Hypothalamus (tissue), 51 donors: ENCODE results near the gene PTPRK.
"Not testable (repeated sequence)": the region's sequence is repeated elsewhere in the genome, so short reads cannot be mapped to it uniquely, and the experiment has no call there.

Experiments used
- DNase-seq, 51 donors: peaks; one replicate each; lab custom pipeline; 2025; lab: John Stamatoyannopoulos, UW

Gene PTPRK

DNA sequence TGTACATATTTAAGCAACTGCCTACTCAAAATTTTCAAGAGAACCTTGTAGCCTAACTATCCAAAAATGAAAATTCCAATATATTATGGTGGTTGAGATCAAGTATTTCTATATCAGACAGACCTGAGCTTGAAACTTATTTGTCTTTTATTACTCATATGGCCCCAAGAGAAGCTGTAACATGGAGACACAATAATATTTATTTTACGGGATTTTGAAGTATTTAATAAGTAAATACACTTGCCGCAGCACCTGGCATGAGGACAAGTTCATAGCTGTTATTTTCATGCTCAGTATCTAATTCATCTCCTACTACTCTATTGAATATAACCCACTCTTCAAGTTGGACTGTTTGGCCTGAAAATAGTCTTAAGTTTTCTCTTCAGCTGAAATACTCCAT, 28.0 kb downstream of the PTPRK start:
- DNase-seq = no peak

DNA sequence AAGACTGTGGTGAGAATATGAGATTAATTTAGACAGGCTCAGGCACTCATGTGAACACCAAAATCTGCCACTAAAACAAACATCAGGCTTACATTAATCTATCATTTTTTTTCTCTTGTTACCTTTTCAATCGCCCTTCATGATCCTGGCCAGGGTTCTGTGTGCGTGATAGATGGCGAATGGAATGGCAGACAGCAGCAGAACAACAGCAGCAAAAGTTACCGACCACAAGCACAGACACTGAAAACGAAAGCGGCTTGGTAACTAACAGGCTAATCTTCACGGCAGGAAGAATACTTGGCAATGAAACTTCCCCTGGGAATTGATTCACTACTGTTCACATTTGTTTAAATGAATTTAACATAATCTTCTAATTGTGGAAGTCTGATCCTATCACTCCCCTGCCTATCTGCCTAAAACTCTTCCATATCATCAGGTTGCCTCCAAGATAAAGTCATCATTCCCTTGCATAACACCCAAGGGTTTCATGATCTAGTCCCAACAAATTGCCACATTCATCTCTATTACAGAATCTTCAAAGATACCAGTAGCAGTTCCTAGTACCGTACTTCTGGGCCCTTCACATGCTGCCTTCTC, 28.7 kb downstream of the PTPRK start:
- DNase-seq = peak in 3 of 51 donors; percentile 29 to 76 (median 43)

DNA sequence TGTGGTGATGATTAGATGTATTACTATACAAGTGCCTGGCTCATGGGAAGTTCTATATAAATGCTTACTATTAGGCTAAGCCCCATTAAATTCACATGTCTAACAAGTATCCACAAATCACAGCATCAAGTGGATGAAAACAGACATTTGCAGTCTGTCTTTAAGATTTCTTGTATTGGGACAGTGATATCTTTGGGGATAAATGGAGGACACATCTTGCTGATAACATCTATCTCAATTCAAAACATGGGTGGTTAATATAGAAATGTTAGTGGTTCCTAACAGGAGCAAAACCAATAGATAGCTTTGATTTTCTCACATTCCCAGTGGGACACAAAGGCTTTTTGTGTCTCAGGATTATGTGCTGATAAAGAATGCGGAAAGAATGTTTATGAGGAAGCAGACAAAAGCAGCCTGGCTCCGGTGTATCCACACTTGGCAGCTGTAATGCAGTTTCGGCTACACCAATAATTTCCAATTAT, 29.3 kb downstream of the PTPRK start:
- DNase-seq = peak in 1 of 51 donors; percentile 51

DNA sequence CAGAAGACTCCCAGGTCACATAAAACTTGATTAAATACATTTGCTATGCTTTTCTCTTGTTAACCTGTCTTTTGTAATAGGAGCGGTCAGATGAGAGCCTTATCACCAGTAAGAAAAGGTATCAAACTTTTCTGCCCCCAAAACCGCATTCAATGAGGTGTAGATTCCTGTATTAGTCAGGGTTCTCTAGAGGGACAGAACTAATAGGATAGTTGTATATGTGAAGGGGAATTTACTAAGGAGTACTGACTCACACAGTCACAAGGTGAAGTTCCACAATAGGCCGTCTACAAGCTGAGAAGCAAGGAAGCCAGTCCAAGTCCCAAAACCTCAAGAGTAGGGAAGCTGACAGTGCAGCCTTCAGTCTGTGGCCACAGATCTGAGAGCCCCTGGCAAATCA, 32.7 kb downstream of the PTPRK start:
- DNase-seq = no peak

DNA sequence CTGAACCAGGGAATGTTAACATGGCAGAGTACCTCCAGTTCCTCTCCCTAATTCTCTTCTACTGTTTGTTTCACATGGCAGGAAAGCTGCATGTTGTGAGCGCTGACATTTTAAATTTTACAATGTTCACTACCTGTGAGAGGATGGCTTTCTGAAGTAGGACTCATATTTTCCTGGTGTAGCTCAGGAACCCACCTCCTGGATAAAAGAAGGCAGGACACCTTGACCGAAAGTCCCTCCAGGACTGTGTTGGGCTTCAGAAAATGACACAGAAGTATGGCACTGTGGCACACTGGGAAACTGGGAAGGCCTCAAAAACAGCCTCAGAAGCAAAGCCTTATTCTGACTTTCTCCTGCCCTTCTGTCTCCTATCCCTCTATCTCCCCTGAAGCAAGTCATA, 33.3 kb downstream of the PTPRK start:
- DNase-seq = no peak

DNA sequence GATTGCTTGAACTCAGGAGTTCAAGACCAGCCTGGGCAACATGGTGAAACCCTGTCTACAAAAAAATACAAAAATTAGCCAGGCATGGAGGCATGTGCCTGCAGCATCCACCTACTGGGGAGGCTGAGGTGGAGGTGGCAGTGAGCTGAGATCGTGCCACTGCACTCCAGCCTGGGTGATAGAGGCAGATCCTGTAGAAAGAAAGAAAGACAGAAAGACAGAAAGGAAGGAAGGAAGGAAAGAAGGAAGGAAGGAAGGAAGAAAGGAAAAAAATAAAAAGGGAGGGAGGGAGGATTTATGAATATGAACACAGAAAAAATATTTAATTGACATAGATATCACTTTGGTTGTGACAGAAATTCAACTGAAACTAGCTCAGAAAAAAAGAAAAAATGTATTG, 33.8 kb downstream of the PTPRK start:
- not testable (repeated sequence) for DNase-seq

DNA sequence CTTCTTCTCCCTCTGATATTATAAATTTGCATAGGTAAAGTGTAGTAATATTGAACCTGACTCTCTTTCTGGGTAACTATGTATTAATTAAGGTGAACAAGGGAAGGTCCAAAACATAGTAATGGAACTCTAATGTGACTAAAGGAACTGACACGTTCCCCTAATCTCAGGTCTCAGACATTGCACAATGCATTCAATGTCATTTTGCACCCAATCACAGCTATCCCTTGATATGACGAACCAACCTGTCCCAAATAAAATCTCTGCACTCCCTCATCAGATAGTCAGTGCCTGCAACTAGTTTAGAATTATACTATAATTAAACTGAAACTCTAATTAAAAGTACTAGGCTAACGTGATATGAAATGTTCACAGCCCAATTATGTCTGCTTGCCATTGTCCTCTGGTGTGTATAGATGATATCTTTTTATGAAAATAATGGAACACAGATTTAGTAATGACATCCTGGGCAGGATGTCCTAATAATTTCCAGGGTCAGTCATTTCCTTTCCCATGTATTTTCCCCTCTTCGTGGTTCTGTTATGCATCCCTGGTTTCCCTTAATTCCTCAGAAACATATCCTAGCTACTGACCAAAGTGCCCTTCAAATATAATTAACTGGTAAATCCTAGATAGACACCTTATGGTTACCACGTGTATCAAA, 36.8 kb downstream of the PTPRK start:
- no peak for DNase-seq

DNA sequence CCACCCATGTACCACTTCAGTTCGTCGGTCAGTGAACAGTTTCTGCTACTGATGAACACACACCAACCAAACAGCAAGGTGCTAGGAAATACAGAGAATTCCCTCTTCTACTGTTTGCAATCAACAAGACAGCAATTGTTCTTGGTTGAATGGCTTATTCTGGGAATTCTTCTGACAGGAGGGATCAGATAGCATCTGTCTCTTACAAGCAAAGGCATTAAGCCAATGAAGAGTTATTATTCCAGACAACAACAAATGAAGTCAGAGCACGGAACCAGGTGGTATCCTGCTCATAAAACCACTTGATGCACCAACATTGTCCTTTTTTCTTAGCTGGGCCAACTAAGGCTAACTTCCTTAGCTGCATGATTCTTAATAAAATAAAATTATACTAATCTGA, 37.8 kb downstream of the PTPRK start:
- DNase-seq = peak in 3 of 51 donors; percentile 38 to 77 (median 70)

DNA sequence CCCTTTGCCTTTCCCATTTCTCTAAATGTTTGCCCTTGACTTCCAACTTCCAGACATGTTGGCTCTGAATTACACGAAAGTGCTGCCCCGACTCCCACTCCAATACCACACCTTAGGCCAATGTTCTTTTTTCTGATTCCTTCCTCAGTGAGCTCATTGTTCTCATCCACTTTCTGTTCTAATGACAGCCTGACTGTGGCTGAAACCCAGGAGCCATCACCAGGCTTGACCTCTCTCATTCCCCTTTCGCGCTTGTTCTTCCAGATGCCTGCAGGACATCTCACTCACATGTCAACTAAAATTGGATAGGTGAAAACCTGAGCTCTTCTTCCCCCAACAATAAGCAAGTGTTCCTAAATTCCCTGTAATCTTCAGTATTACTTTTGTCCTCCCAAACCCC, 40.4 kb downstream of the PTPRK start:
- no peak for DNase-seq

DNA sequence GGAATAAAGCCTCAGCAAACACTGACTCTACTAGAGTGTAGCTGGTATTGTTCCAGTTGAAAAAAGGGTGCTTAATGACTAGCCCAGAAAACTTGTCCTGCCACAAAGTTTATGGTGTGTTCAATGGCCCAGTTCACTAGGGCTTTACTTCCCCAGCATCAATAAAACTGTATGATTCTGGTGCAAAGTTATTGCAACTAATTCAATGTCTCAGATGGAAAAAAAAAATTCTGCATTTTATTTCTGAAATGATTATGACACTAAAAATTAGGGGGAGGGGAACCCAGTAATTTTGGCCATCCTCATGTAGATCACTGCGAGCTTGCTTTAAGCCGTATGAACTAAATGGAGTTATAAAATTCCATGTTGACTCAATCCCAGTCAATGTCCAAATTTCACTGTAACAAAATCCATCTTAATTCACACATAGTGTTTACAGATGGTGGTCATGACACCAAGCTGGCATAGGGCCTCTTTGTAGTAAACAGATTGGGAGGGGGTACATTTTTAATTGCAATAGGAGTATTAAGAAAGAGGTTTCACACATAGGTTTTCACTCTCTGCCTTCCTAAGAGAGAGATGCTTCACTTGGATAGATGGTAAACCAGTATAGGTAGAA, 41.2 kb downstream of the PTPRK start:
- DNase-seq = no peak

DNA sequence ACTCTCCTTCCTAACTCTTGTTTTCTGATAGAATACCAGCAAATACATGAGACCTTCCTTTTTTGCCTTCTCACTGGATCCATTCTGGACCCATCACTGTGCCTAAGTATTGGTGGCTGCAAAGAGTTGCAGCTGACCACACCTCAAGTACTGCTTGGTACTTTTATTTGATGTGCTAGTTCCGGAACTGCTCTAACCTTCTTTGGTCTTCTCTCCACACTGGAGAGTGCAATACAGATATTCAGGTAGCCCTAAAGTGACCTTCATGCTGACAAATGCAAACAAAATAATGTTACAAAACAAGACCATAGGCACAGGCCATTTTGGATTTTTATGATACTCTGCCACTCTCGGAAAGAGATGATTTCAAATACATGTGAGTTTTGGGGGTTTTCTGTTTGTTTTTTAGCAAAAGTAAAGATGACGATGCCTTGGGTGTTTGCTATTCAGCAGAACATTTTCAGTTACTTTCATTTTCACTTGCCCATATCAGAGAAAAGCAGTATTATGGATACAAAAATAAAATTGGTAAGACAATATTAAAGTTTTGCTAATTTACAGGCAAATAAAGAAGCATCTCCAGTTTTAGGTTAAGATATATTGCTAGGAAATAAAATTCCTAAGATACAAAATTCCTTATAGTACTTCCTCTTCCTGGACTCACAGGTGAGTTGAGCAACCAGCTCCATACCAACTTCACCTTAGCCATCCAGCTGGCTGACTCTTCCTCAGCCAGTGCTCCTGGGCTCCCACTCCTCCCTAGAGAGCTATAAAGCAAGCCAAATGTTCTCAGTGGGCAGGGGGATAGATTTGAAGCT, 42.0 kb downstream of the PTPRK start:
- no peak for DNase-seq

DNA sequence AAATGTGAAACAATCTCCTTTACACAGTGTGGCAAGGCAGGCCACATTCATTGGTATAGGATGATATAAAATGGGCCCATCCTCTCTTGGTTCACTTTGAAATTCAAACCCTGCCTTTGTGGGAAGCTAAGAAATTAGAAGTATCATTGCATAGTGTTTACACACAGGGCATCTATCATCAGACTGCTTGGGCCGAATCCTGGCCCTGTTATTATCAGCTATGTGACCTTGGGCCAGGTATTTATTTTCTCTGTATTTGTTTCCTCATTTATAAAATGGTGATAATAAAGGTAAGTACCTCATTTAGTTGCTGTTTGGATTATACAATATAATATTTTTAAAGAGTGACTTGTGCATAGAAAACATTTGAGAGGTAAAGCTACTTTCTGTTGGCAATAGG, 45.5 kb downstream of the PTPRK start:
- no peak for DNase-seq

DNA sequence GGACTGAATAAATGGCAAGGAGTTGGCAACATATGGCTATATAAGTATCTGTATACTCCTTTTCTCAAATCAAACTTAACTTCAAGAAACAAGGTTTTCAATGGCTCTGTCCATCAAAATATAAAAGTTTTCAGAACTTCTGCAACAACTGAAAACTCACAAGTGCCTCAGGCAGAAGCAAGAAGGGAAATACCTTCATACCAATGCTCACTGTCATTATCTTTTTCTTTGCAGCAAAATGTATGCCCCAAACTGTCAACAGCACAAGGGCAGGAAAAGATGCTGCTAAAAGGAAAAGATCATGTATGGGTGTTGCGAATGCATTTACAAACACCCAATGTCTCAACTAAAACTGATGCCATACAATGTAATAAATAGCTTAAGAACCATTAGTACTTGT, 45.9 kb downstream of the PTPRK start:
- no peak for DNase-seq

DNA sequence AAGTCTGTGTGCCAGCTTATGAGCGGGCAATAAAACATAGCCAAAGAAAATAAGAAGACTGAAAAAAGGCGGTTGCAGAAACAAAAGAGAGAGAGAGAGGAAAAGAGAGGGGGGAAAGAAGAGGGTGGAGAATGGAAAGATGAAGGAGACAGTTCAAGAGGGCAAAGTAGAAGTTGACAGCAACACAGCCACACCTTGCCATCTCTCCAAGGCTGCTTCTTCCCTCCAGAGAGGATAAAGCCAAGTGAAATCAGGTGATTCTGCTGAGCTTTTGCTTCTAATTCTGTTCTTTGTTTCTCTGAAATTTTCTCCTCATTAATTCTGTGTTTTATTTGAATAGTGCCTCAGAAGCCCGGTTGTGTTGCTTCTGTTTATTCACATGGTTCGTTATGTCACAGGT, 48.5 kb downstream of the PTPRK start:
- DNase-seq = no peak

DNA sequence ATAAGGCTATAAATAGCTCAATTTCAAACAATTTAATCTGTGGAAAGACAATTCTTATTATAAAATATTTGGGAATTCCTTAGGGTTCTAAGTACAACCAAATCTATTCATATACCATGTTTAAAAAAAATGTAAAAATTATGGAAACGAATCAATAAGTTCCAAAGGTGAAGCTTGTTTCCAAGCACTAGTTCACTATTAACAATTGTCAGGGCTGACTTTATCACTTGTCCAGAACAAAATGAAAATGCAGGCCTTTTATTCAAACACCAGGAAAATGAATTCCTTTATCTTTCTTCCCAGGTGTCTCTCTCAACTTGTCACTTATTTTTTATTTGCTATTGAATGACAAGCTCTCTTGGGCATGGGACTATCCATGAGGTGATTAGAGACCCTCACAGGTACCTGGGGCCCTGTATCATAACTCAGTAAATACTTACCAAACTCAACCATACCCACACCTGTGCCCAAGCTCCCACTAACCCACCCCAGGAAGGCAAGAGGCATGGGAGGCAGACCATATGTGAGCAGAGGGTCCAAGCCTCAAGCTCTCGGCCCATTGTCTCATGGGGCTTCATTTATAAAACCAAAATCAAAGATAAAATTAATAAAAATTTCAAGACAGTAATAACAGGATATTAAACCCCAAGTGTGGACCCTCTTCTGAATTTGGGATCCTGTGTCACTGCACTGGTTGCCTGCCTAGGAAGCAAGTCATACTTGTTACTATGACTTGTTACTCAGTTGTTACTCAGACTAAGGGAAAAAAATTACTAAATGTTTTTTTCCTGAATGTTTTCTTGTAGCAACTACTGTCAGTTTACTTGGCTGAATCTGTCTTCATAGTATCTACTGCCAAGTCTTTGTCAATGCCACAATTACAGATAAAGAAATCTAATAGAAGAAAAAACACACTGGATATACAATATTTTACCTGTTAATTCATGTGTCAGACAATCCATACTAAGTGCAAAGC, 54.7 kb downstream of the PTPRK start:
- DNase-seq = no peak

DNA sequence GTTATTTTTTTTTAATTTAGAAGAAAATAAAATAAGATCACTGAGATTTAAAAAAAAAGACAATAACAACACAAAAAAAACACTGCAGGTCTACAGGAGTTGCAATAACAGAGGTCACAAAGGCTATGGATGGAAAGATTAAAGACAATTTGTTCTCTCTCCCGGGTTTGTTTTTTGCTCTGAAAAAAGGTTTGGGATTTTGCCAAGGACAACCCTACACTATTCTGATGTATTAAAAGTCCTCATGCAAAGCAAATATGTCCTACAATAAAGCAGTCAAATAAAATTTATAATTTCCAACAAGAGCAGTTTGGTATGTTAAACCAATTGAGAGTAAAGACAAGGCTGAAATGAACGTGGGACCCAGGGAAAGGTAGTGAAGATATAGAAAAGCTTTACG, 55.6 kb downstream of the PTPRK start:
- DNase-seq = no peak

DNA sequence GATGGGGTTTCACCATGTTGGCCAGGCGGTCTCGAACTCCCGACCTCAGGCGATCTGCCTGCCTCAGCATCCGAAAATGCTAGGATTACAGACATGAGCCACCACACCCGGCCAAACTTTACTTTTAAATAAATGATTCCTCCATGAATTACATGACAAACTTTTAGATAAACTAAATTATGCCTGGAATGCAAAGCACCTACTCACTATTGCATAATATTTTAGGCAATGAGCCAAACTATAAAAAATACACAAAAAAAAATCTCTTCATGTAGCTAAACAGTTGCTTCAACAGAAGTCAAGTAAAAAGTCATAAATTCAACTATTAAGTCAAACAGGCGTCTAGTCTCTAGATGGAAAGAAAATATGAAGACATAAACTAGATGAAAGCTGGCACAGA, 56.5 kb downstream of the PTPRK start:
- no peak for DNase-seq

DNA sequence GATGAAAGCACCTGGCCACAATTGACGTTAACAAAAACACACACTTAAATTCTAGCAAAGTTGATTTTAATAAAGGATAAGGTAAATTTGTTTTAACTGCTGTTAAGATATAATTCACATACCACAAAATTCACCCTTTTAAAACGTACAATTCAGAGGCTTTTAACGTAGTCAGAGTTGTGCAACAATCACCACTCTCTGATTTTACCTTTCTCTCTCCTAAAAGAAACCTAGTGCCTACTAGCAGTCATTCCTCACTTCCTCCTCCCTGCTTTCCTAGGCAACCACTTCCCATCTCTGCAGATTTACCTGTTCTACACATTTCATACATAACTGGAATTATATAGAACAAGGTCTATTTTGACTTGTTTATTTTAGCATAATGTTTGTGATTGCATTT, 58.9 kb downstream of the PTPRK start:
- no peak for DNase-seq

DNA sequence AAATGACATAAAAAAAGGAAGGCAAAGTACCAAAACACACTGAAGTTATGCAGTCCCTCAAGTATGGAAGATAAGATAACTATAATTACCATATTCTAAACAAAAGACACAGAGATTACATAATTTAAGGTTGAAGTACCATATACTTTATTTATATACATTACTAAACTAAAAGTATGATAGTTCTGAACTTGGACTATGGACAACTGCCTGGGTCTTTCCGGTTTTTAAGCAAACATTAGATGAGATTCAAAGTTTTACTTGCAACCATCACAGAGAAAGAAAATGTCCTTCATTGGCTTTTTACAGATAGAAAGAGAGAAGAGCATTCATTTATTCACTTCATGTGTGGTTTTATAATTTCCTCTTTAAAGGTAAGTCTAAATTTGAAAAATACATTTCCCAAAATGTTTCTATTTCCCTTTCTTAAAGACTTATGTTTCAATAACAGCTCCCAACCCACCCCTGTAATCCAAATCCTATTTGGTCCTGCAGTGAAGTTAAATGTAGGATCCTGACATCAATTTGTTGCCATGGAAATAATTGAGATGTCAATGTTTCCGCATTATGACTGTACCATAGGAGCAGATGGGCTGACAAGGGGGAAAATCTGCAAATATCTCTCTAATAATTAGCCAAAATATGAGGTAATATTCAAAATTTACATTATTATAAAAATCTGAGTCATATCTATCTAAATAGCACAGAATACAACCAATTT, 63.7 kb downstream of the PTPRK start:
- no peak for DNase-seq

DNA sequence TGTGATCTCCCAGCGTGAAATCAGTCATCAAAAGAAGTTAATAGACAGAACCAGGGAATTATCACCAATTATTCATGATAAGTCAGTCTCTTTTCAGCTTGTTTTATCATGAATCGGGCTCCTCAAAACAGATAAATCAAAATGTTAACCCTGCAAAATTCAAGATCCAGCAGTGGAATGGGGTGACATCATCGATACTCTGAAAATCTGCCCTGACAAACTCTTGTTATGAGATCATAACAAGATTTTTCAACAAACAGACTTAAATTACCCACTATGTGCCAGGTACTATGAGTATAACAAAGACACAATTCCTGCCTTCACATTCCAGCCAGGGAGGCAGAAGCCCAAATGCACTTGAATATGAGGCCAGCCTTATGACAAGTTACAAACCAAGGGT, 64.4 kb downstream of the PTPRK start:
- DNase-seq = no peak
